ENCODE results near the gene FCER1G.

FCER1G gene

DNA sequence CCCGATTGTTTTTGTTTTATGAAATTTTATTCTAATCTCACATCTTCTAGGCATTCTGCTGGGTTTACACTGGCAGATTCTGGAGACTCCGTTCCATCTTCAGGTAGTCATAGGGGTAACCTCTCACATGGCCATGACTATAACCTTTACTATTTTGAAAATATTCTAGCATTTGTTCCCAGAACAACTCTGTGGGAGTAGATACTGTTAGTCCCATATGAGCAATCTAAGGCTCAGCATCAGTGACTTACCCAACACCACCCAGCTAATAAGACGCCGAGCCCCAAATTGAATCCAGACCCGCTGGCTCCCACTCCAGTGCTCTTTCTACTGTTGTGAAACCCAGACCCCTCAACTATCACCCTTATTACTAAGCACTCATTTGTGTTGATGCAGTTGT, 26.1 kb upstream of the FCER1G start:
- Histone ChIP-seq H3K79me2 (ENCODE audit: insufficient read depth, low read length) (no peaks in the 10 kb centered on the region), H3K9ac (ENCODE audit: low read length) (no peak overlapping the region), H3F3A (ENCODE audit: insufficient read depth) (peaks cover 4% of the 10 kb centered on the region; the same call in 1 of the 2 replicates), H3K4me2 (ENCODE audit: low read depth, low read length, poor library complexity, severe bottlenecking) (no peak overlapping the region), H3K36me3 (ENCODE audit: low read length) (no peaks in the 10 kb centered on the region), H3K27ac (ENCODE audit: low read depth, low read length) (no peak overlapping the region), H4K20me1 (ENCODE audit: low read depth, low read length) (no peaks in the 10 kb centered on the region), H2AFZ (ENCODE audit: low read depth, low read length, severe bottlenecking) (no peak overlapping the region), H3K9me2 (replicated peaks; ENCODE audit: insufficient read depth, low read length) (no peaks in the 10 kb centered on the region), H3K27me3 (ENCODE audit: low read length) (no peaks in the 10 kb centered on the region), H3K4me3 (ENCODE audit: insufficient read depth, low read length, poor library complexity, severe bottlenecking) (no peak overlapping the region), H3K9me3 (ENCODE audit: insufficient read depth, low read length) (no peaks in the 10 kb centered on the region)
- TF ChIP-seq, protein P1, sequence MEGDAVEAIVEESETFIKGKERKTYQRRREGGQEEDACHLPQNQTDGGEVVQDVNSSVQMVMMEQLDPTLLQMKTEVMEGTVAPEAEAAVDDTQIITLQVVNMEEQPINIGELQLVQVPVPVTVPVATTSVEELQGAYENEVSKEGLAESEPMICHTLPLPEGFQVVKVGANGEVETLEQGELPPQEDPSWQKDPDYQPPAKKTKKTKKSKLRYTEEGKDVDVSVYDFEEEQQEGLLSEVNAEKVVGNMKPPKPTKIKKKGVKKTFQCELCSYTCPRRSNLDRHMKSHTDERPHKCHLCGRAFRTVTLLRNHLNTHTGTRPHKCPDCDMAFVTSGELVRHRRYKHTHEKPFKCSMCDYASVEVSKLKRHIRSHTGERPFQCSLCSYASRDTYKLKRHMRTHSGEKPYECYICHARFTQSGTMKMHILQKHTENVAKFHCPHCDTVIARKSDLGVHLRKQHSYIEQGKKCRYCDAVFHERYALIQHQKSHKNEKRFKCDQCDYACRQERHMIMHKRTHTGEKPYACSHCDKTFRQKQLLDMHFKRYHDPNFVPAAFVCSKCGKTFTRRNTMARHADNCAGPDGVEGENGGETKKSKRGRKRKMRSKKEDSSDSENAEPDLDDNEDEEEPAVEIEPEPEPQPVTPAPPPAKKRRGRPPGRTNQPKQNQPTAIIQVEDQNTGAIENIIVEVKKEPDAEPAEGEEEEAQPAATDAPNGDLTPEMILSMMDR (IDR thresholded peaks at IDR 0.05; ENCODE audit: insufficient read depth, low read length, poor library complexity, severe bottlenecking), result no peak
- TF ChIP-seq EZH2phosphoT487 (conservative IDR thresholded peaks at IDR 0.05; ENCODE audit: low read length), result no peak

DNA sequence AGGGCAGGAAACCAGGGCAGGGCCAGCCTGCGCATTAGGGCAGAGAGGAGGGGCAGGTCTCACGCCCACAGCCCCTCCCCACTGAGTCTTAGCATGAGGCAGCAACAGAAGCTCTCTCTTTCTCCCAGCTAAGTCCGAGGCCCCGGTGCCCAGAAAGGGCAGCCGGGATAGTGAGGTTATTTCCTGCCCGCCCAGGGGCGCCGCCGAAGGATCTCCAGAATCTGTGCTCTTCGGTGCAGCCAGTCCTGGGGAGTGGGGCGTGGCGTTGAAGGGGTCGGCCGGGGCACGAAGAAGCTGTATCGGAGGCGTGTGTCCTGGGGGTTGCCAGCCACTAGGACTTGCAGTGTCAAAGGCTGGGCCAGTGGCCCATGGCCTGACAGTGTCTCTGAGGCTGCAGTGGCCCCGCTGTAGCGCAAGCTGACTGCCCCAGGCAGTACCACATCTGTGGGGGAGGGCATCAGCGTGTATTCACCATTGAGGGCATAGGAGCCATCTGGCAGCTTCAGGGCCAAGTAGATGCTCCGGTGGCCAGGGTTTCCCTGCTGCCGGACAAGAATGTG, 24.1 kb upstream of the FCER1G start:
- no peak overlapping the region for H3K9ac ChIP-seq (ENCODE audit: low read length)

DNA sequence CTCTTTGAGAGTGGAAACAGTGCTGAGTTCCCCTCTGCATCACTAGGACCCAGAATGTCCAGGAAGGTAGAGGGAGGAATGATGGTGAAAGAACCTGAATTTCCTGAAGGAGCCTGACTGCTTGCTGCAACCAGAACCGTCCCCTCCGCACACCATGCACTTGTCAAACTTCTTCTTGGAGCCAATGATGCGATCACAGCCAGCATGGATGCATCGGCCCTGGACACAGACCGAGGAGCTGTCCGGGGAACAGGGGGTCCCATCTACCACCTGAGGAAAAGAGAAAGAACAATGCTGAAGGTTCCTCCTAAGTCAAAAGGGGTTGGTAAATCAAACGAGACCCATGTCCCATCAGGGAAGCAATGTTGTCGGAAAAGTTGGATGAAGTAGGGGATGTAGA, 23.1 kb upstream of the FCER1G start:
- H3K9ac ChIP-seq (ENCODE audit: low read length), result no peak overlapping the region
- no peaks in the 10 kb centered on the region for H3K9me3 ChIP-seq (ENCODE audit: insufficient read depth, low read length)
- H3K9me2 ChIP-seq (replicated peaks; ENCODE audit: insufficient read depth, low read length), result no peaks in the 10 kb centered on the region
- H3K4me2 ChIP-seq (ENCODE audit: low read depth, low read length, poor library complexity, severe bottlenecking), result no peak overlapping the region
- H3K4me3 ChIP-seq (ENCODE audit: insufficient read depth, low read length, poor library complexity, severe bottlenecking), result no peak overlapping the region
- TF ChIP-seq EZH2phosphoT487 (conservative IDR thresholded peaks at IDR 0.05; ENCODE audit: low read length), result no peak
- TF ChIP-seq, protein P1 (IDR thresholded peaks at IDR 0.05; ENCODE audit: insufficient read depth, low read length, poor library complexity, severe bottlenecking), result no peak
- no peak overlapping the region for H2AFZ ChIP-seq (ENCODE audit: low read depth, low read length, severe bottlenecking)
- H4K20me1 ChIP-seq (ENCODE audit: low read depth, low read length), result no peaks in the 10 kb centered on the region
- no peaks in the 10 kb centered on the region for H3K79me2 ChIP-seq (ENCODE audit: insufficient read depth, low read length)
- H3K27me3 ChIP-seq (ENCODE audit: low read length), result no peaks in the 10 kb centered on the region
- no peaks in the 10 kb centered on the region for H3K36me3 ChIP-seq (ENCODE audit: low read length)
- H3F3A ChIP-seq (ENCODE audit: insufficient read depth), result no peaks in the 10 kb centered on the region
- H3K27ac ChIP-seq (ENCODE audit: low read depth, low read length), result no peak overlapping the region

More for the DNA sequence above, 24.1 kb upstream of the FCER1G start:
- no peaks in the 10 kb centered on the region for H4K20me1 ChIP-seq (ENCODE audit: low read depth, low read length)
- H3K4me3 ChIP-seq (ENCODE audit: insufficient read depth, low read length, poor library complexity, severe bottlenecking), result no peak overlapping the region
- no peak overlapping the region for H2AFZ ChIP-seq (ENCODE audit: low read depth, low read length, severe bottlenecking)
- H3K79me2 ChIP-seq (ENCODE audit: insufficient read depth, low read length), result no peaks in the 10 kb centered on the region
- H3K27ac ChIP-seq (ENCODE audit: low read depth, low read length), result no peak overlapping the region
- H3K4me2 ChIP-seq (ENCODE audit: low read depth, low read length, poor library complexity, severe bottlenecking), result no peak overlapping the region
- no peaks in the 10 kb centered on the region for H3K36me3 ChIP-seq (ENCODE audit: low read length)
- TF ChIP-seq EZH2phosphoT487 (conservative IDR thresholded peaks at IDR 0.05; ENCODE audit: low read length), result no peak
- TF ChIP-seq, protein P1 (IDR thresholded peaks at IDR 0.05; ENCODE audit: insufficient read depth, low read length, poor library complexity, severe bottlenecking), result no peak
- no peaks in the 10 kb centered on the region for H3K9me3 ChIP-seq (ENCODE audit: insufficient read depth, low read length)
- H3K9me2 ChIP-seq (replicated peaks; ENCODE audit: insufficient read depth, low read length), result no peaks in the 10 kb centered on the region
- no peaks in the 10 kb centered on the region for H3F3A ChIP-seq (ENCODE audit: insufficient read depth)
- no peaks in the 10 kb centered on the region for H3K27me3 ChIP-seq (ENCODE audit: low read length)

Data from SU-DHL-6 (cell line).